Endothelial cell of umbilical vein (primary cell): ENCODE results near the gene TRIP13. TPM values are rescaled to one million over a fixed set of nuclear protein-coding genes. Genes with fewer than 3 reads are reported as not detected.

Source experiments
- BruUV-seq: library from RNA; stranded (reverse); fragments of 400-500 nt; replicated peaks from 2 replicates; lab custom pipeline; 2021; lab: Mats Ljungman, UMichigan
- CTCF ChIA-PET: fragments of 300-600, 350-600 bp; sonication (Branson Sonifier 250); formaldehyde crosslinking; loops from one replicate; lab custom pipeline; 2021; ENCODE audit warnings: antibody characterized with exemption, inconsistent platforms; lab: Charles Lee
- POLR2A ChIA-PET: fragments of 300-600, 350-600 bp; sonication (Branson Sonifier 250); formaldehyde crosslinking; loops from one replicate; lab custom pipeline; 2021; ENCODE audit warnings: antibody characterized with exemption, inconsistent platforms; lab: Charles Lee
- DNase-seq: peaks from one replicate; pipeline ENCODE4 v3.0.0-alpha.2; 2011; ENCODE audit warnings: low read depth, low spot score
- FAIRE-seq: peaks from 2 replicates; lab custom pipeline; 2011; peaks lifted over from hg19 to GRCh38; lab: Jason Lieb, UNC
- H2AFZ ChIP-seq: 2 replicates; pipeline ENCODE4 v1.6.0; 2012; ENCODE audit warnings: low read depth, low read length, control low read depth, inconsistent platforms
- H3K27ac ChIP-seq: 2 replicates; pipeline ENCODE4 v1.5.1; 2011; ENCODE audit warnings: low read depth, mild to moderate bottlenecking, control low read depth, low read length, moderate library complexity; ENCODE audit not compliant: insufficient read depth
- H3K27me3 ChIP-seq, 2 experiments: 2 replicates each; pipeline versions ENCODE4 v1.6.0 to v1.6.1; 2011; ENCODE audit warnings: low read length in 2 of 2, mixed read lengths in 1 of 2; ENCODE audit not compliant: control insufficient read depth in 2 of 2, insufficient read depth in 2 of 2
- H3K36me3 ChIP-seq, 2 experiments: 2 replicates in 1 of 2; 3 replicates in 1 of 2; pipeline ENCODE4 v1.5.1; 2011; ENCODE audit warnings: low read length in 2 of 2, mild to moderate bottlenecking in 1 of 2, moderate library complexity in 1 of 2; ENCODE audit not compliant: control insufficient read depth in 2 of 2, insufficient read depth in 2 of 2; ENCODE audit errors: extremely low read depth in 1 of 2
- H3K4me1 ChIP-seq: 3 replicates; pipeline ENCODE4 v1.5.1; 2011; ENCODE audit warnings: mild to moderate bottlenecking, low read length; ENCODE audit not compliant: control insufficient read depth, insufficient read depth; ENCODE audit errors: extremely low read depth
- H3K4me2 ChIP-seq: 2 replicates; pipeline ENCODE4 v1.6.1; 2011; ENCODE audit warnings: low read length, control low read depth, mixed read lengths; ENCODE audit not compliant: insufficient read depth
- H3K4me3 ChIP-seq, 3 experiments: fragments of 200-600 bp in 1 of 3; sonication (generic), shearing (Covaris generic) in 1 of 3; replicated peaks in 1 of 3; 2 replicates each; pipeline ENCODE4 v1.5.1; 2011 to 2016; ENCODE audit warnings: control low read depth in 3 of 3, low read length in 3 of 3, mild to moderate bottlenecking in 2 of 3, inconsistent platforms in 1 of 3, low read depth in 1 of 3, moderate library complexity in 1 of 3; ENCODE audit not compliant: insufficient read depth in 1 of 3
- H3K79me2 ChIP-seq: 2 replicates; pipeline ENCODE4 v1.6.0; 2012; ENCODE audit warnings: low read length, inconsistent platforms; ENCODE audit not compliant: control insufficient read depth, insufficient read depth
- H3K9ac ChIP-seq: replicated peaks from 2 replicates; pipeline ENCODE3; 2011; ENCODE audit warnings: low read length, control low read depth; ENCODE audit not compliant: insufficient read depth; ENCODE audit errors: extremely low read depth
- H3K9me1 ChIP-seq: replicated peaks from 3 replicates; pipeline ENCODE4 v1.6.0; 2011; ENCODE audit warnings: mild to moderate bottlenecking, low read length; ENCODE audit not compliant: control insufficient read depth, insufficient read depth; ENCODE audit errors: extremely low read depth
- H3K9me3 ChIP-seq: replicated peaks from 2 replicates; pipeline ENCODE4 v1.5.1; 2012; ENCODE audit warnings: low read length, inconsistent platforms; ENCODE audit not compliant: control insufficient read depth, insufficient read depth
- H4K20me1 ChIP-seq: replicated peaks from 2 replicates; pipeline ENCODE3; 2011; ENCODE audit warnings: mild to moderate bottlenecking, low read length; ENCODE audit not compliant: control insufficient read depth, insufficient read depth; ENCODE audit errors: extremely low read depth
- EZH2 ChIP-seq: IDR thresholded peaks from 2 replicates; pipeline ENCODE4 v1.6.1; 2012; ENCODE audit warnings: borderline replicate concordance, low read depth, mild to moderate bottlenecking, moderate library complexity, low read length, inconsistent platforms; ENCODE audit not compliant: severe bottlenecking
- FOS ChIP-seq: IDR thresholded peaks from 2 replicates; pipeline ENCODE4 v1.6.1; 2011; ENCODE audit warnings: mild to moderate bottlenecking, low read length, moderate library complexity, borderline replicate concordance; ENCODE audit not compliant: insufficient read depth
- GATA2 ChIP-seq: IDR thresholded peaks from 2 replicates; pipeline ENCODE4 v1.7.0; 2011; ENCODE audit warnings: low read depth, mild to moderate bottlenecking, moderate library complexity, mixed read lengths, low read length; ENCODE audit not compliant: insufficient read length, insufficient read depth
- JUN ChIP-seq: IDR thresholded peaks from 2 replicates; pipeline ENCODE4 v1.6.1; 2011; ENCODE audit warnings: borderline replicate concordance, low read depth; ENCODE audit not compliant: insufficient read length, insufficient read depth
- MYC ChIP-seq: IDR thresholded peaks from one replicate; pipeline ENCODE4 v1.6.1; 2011; ENCODE audit warnings: mild to moderate bottlenecking, low read depth, low read length
- POLR2A ChIP-seq: IDR thresholded peaks from 2 replicates; pipeline ENCODE4 v1.6.1; 2012; ENCODE audit warnings: low read depth, mild to moderate bottlenecking, control low read depth, low read length
- POLR2AphosphoS5 ChIP-seq: IDR thresholded peaks from 2 replicates; pipeline ENCODE4 v1.6.1; 2012; ENCODE audit warnings: low read depth, mild to moderate bottlenecking, control low read depth, low read length, moderate library complexity; ENCODE audit not compliant: insufficient read depth
- dilution Hi-C: fragments of 300-500 bp; cut with MboI; formaldehyde crosslinking; loops from one replicate; pipeline ENCODE4 v1.15.0; 2019; ENCODE audit warnings: low sequenced_read_pairs; ENCODE audit not compliant: extremely low pct_ligation_motif_present
- intact Hi-C: fragments of 100-400 bp; cut with micrococcal nuclease; formaldehyde crosslinking; loops from one replicate; pipeline ENCODE4 v1.10.0; 2022
- polyA plus RNA-seq, 4 experiments: library from polyadenylated mRNA; depleted of rRNA in 3 of 4; stranded (reverse) in 3 of 4; unstranded in 1 of 4; fragments of >200 nt; gene quantifications; 2 replicates each; pipeline versions ENCODE4 v1.2.1 to v1.2.3, GENCODE V29; 2011 to 2012; ENCODE audit warnings: missing spikeins in 1 of 4
- total RNA-seq: library from RNA; stranded (reverse); gene quantifications from 2 replicates; pipeline ENCODE4 v1.2.3, GENCODE V29; 2021
- TF ChIP-seq, protein P1 (sequence below), 2 donors: IDR thresholded peaks; 1 replicate in 1 of 2; 2 replicates in 1 of 2; pipeline ENCODE4 v1.5.1; 2011; ENCODE audit warnings: low read length in 2 of 2, mild to moderate bottlenecking in 2 of 2, moderate library complexity in 2 of 2, control low read depth in 1 of 2, inconsistent platforms in 1 of 2, low read depth in 1 of 2; ENCODE audit not compliant: insufficient read depth in 1 of 2; ENCODE audit errors: extremely low read depth in 1 of 2
- TF ChIP-seq, protein P2 (sequence below): IDR thresholded peaks from 2 replicates; pipeline ENCODE4 v1.6.1; 2011; ENCODE audit not compliant: insufficient read depth, insufficient read length

The TRIP13 gene
- total and polyA plus RNA-seq, 2 donors (not counting 3 experiments of a cell fraction or from before 2014, with no cell fraction given), result 17.4 to 39.0 TPM

DNA sequence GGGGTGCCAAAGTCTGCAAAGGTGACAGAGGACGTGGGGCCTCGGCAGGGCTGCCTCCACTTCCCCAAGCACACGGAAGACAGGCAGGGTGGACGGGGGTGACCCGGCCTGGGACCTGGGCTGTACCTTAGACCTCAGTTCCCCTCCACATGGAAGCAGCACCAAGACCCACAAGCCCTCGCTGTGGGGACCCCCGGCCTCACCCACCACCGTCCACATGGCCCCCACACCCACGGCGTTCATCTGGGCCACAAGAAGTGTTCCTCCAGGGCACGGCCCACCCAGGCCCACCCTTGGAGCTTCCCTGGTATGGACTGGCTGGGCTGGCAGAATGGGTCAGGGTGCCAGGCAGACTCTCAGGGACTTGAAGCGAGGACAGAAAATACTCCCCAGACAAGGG, 70.1 kb downstream of the TRIP13 start:
- DNase-seq (no peak), FAIRE-seq (no peak)
- H4K20me1 ChIP-seq, result no peaks in the 10 kb centered on the region
- H3K4me2 ChIP-seq, result no peak overlapping the region
- TF ChIP-seq EZH2 (no peak), FOS (no peak), JUN (no peak), POLR2A (no peak), MYC (no peak), POLR2AphosphoS5 (no peak), GATA2 (no peak)
- TF ChIP-seq, protein P1, sequence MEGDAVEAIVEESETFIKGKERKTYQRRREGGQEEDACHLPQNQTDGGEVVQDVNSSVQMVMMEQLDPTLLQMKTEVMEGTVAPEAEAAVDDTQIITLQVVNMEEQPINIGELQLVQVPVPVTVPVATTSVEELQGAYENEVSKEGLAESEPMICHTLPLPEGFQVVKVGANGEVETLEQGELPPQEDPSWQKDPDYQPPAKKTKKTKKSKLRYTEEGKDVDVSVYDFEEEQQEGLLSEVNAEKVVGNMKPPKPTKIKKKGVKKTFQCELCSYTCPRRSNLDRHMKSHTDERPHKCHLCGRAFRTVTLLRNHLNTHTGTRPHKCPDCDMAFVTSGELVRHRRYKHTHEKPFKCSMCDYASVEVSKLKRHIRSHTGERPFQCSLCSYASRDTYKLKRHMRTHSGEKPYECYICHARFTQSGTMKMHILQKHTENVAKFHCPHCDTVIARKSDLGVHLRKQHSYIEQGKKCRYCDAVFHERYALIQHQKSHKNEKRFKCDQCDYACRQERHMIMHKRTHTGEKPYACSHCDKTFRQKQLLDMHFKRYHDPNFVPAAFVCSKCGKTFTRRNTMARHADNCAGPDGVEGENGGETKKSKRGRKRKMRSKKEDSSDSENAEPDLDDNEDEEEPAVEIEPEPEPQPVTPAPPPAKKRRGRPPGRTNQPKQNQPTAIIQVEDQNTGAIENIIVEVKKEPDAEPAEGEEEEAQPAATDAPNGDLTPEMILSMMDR (IDR thresholded peaks at IDR 0.05; ENCODE audit: extremely low read depth in 1 of 2, insufficient read depth in 1 of 2, low read depth in 1 of 2, low read length in 2 of 2), result no peak
- TF ChIP-seq, protein P2, sequence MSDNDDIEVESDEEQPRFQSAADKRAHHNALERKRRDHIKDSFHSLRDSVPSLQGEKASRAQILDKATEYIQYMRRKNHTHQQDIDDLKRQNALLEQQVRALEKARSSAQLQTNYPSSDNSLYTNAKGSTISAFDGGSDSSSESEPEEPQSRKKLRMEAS, result no peak
- intact Hi-C loops, result no loop called here
- H3K4me1 ChIP-seq, result peaks cover 2% of the 10 kb centered on the region
- H3K27ac ChIP-seq, result no peak overlapping the region
- H3K36me3 ChIP-seq, result no peaks in the 10 kb centered on the region
- H3K9me1 ChIP-seq, result no peaks in the 10 kb centered on the region
- POLR2A ChIA-PET, result no interaction called here
- CTCF ChIA-PET, result no interaction called here
- BruUV-seq, result no TSS peak
- dilution Hi-C loops, result no loop called here
- H3K9ac ChIP-seq, result no peak overlapping the region
- no peak overlapping the region for H2AFZ ChIP-seq
- peaks cover 1 to 4% of the 10 kb centered on the region in 2 experiments for H3K27me3 ChIP-seq
- H3K4me3 ChIP-seq, result no peak overlapping the region
- H3K9me3 ChIP-seq, result no peaks in the 10 kb centered on the region
- no peaks in the 10 kb centered on the region for H3K79me2 ChIP-seq
